ENCODE results near the gene CORO2A. TPM values are rescaled to one million over a fixed set of nuclear protein-coding genes. Genes with fewer than 3 reads are reported as not detected.

The CORO2A gene
- total and polyA plus RNA-seq, 2 of the 13 experiments (the other 11 are each of a cell fraction or from before 2014, with no cell fraction given): 14.4 to 15.3 TPM

DNA sequence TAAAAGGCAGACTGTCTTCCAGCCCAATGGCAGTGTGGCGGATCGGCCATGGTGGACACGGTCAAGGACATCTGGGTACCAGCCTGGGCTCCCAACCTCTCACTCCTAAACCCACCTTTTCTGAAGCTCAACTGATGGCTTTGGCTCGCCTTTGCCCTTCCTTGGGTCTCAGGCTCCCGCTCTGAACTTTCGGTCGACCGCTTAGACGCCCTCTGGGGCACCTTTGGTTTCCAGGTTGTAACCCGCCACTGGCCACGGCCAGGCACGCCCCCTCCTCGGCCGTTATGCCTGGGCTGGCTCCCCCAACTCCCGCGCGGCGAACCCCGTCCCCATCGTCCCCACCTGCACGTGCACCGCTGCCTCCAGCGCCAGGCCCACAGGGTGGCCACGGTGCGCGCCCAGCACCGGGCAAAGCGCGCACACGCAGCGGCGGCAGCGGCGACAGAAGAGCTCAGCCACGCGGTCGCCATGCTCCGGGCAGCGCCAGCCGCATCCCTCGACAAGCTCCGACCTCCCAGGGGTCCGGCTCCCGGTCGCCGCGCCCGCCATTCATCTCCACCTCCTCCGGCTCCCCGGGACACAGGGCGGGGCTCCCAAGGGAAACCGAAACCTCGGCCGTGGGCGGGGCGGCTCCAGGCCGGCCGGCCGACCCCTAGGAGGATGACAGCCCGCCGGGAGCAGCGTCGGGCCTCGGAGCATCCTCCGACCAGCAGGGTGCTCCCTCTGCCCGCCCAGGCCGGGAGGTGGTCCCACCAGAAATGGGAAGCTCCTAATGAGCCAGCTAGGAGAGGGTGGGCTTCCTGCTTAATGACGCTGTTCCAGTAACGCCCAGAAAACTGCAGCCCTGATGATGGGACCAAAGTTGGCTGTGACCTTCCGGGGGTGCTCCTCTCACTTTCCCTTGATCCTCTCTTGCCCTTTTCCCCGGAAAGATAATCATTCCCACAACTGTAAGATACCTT, 73.5 kb downstream of the CORO2A start, which contains the start of gene TRIM14 (continued):
- TF ChIP-seq, protein P1, sequence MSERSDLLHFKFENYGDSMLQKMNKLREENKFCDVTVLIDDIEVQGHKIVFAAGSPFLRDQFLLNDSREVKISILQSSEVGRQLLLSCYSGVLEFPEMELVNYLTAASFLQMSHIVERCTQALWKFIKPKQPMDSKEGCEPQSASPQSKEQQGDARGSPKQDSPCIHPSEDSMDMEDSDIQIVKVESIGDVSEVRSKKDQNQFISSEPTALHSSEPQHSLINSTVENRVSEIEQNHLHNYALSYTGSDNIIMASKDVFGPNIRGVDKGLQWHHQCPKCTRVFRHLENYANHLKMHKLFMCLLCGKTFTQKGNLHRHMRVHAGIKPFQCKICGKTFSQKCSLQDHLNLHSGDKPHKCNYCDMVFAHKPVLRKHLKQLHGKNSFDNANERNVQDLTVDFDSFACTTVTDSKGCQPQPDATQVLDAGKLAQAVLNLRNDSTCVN (CRISPR knock-in tag; IDR thresholded peaks at IDR 0.05; ENCODE audit: borderline replicate concordance): no peak
- TF ChIP-seq ZNF33B (CRISPR knock-in tag; IDR thresholded peaks at IDR 0.05) (peak; percentile 93; the same call in 1 of the 2 replicates), ZNF816 (CRISPR knock-in tag; IDR thresholded peaks at IDR 0.05; ENCODE audit: borderline replicate concordance) (no peak), NFE2L1 (CRISPR knock-in tag; IDR thresholded peaks at IDR 0.05; ENCODE audit: borderline replicate concordance) (no peak), CBX1 (IDR thresholded peaks at IDR 0.05; ENCODE audit: low read depth) (peak; percentile 34), SALL2 (CRISPR knock-in tag; IDR thresholded peaks at IDR 0.05) (peak; percentile 70), ZNF83 (CRISPR knock-in tag; IDR thresholded peaks at IDR 0.05; ENCODE audit: borderline replicate concordance) (no peak; the same call in 1 of the 2 replicates), SAFB2 (CRISPR knock-in tag; IDR thresholded peaks at IDR 0.05; ENCODE audit: borderline replicate concordance, low read depth) (no peak; the same call in 1 of the 2 replicates), ZNF761 (CRISPR knock-in tag; conservative IDR thresholded peaks at IDR 0.05) (peak; percentile 18; the same call in 1 of the 2 replicates), MLLT10 (CRISPR knock-in tag; IDR thresholded peaks at IDR 0.05) (no peak), RFX5 (IDR thresholded peaks at IDR 0.05; ENCODE audit: low read depth, low read length) (no peak), RFX1 (IDR thresholded peaks at IDR 0.05) (no peak), HNRNPLL (IDR thresholded peaks at IDR 0.05; ENCODE audit: low read depth, low read length, poor library complexity, severe bottlenecking) (peak; percentile 60), SALL1 (CRISPR knock-in tag; IDR thresholded peaks at IDR 0.05) (peak; percentile 75), HMG20A (CRISPR knock-in tag; IDR thresholded peaks at IDR 0.05; ENCODE audit: borderline replicate concordance) (0 out of 2 replicates have a peak, but pooled peaks have one; percentile 6), IKZF1 (IDR thresholded peaks at IDR 0.05) (no peak), ESRRA (CRISPR knock-in tag; IDR thresholded peaks at IDR 0.05; ENCODE audit: low read depth) (peak; percentile 36), AHR (CRISPR knock-in tag; IDR thresholded peaks at IDR 0.05) (0 out of 2 replicates have a peak, but pooled peaks have one; percentile 47), GTF2F1 (IDR thresholded peaks at IDR 0.05; ENCODE audit: low read length) (no peak), NR2F1 (CRISPR knock-in tag; IDR thresholded peaks at IDR 0.05) (no peak), TCF7L2 (IDR thresholded peaks at IDR 0.05; ENCODE audit: low read depth, low read length) (no peak), CENPX (CRISPR knock-in tag; IDR thresholded peaks at IDR 0.05) (no peak)
- TF ChIP-seq, protein P2, sequence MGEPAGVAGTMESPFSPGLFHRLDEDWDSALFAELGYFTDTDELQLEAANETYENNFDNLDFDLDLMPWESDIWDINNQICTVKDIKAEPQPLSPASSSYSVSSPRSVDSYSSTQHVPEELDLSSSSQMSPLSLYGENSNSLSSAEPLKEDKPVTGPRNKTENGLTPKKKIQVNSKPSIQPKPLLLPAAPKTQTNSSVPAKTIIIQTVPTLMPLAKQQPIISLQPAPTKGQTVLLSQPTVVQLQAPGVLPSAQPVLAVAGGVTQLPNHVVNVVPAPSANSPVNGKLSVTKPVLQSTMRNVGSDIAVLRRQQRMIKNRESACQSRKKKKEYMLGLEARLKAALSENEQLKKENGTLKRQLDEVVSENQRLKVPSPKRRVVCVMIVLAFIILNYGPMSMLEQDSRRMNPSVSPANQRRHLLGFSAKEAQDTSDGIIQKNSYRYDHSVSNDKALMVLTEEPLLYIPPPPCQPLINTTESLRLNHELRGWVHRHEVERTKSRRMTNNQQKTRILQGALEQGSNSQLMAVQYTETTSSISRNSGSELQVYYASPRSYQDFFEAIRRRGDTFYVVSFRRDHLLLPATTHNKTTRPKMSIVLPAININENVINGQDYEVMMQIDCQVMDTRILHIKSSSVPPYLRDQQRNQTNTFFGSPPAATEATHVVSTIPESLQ (CRISPR knock-in tag; conservative IDR thresholded peaks at IDR 0.05): no peak
- TF ChIP-seq, protein P3, sequence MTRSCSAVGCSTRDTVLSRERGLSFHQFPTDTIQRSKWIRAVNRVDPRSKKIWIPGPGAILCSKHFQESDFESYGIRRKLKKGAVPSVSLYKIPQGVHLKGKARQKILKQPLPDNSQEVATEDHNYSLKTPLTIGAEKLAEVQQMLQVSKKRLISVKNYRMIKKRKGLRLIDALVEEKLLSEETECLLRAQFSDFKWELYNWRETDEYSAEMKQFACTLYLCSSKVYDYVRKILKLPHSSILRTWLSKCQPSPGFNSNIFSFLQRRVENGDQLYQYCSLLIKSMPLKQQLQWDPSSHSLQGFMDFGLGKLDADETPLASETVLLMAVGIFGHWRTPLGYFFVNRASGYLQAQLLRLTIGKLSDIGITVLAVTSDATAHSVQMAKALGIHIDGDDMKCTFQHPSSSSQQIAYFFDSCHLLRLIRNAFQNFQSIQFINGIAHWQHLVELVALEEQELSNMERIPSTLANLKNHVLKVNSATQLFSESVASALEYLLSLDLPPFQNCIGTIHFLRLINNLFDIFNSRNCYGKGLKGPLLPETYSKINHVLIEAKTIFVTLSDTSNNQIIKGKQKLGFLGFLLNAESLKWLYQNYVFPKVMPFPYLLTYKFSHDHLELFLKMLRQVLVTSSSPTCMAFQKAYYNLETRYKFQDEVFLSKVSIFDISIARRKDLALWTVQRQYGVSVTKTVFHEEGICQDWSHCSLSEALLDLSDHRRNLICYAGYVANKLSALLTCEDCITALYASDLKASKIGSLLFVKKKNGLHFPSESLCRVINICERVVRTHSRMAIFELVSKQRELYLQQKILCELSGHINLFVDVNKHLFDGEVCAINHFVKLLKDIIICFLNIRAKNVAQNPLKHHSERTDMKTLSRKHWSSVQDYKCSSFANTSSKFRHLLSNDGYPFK (CRISPR knock-in tag; IDR thresholded peaks at IDR 0.05; ENCODE audit: borderline replicate concordance): no peak

Data from HepG2 (cell line).